H9 (cell line): ENCODE measurements around the gene MAPK8IP2. TPM values are rescaled to one million over a fixed set of nuclear protein-coding genes. Genes with fewer than 3 reads are reported as not detected.

ENCODE experiments used
- DNase-seq: peaks from one replicate; pipeline ENCODE4 v3.0.0-alpha.2; 2017
- H2AFZ ChIP-seq: one replicate; pipeline ENCODE4 v1.6.1; 2013; ENCODE audit warnings: mild to moderate bottlenecking, low read length, control low read depth, moderate library complexity
- H2AK5ac ChIP-seq: 2 replicates; pipeline ENCODE4 v1.6.1; 2013; ENCODE audit warnings: low read length, control low read depth, mixed read lengths; ENCODE audit not compliant: insufficient read length
- H2BK120ac ChIP-seq: one replicate; pipeline ENCODE4 v1.6.1; 2013; ENCODE audit warnings: low read depth, mild to moderate bottlenecking, low read length, control low read depth, inconsistent platforms; ENCODE audit not compliant: poor library complexity, severe bottlenecking
- H2BK12ac ChIP-seq: 2 replicates; pipeline ENCODE4 v1.6.1; 2013; ENCODE audit warnings: low read length, control low read depth, mixed read lengths, low read depth; ENCODE audit not compliant: insufficient read length
- H2BK15ac ChIP-seq: 2 replicates; pipeline ENCODE4 v1.6.1; 2013; ENCODE audit warnings: low read depth, low read length, control low read depth
- H2BK20ac ChIP-seq: one replicate; pipeline ENCODE4 v1.6.1; 2013; ENCODE audit warnings: low read depth, mild to moderate bottlenecking, low read length, control low read depth, inconsistent platforms; ENCODE audit not compliant: poor library complexity, severe bottlenecking
- H2BK5ac ChIP-seq: 2 replicates; pipeline ENCODE4 v1.6.1; 2013; ENCODE audit warnings: low read length, control low read depth, mixed read lengths; ENCODE audit not compliant: insufficient read length
- H3K14ac ChIP-seq: 2 replicates; pipeline ENCODE4 v1.6.1; 2013; ENCODE audit warnings: low read length, control low read depth; ENCODE audit not compliant: insufficient read depth
- H3K18ac ChIP-seq: 2 replicates; pipeline ENCODE4 v1.6.1; 2013; ENCODE audit warnings: low read depth, mild to moderate bottlenecking, mixed read lengths, low read length, control low read depth; ENCODE audit not compliant: insufficient read length
- H3K23ac ChIP-seq: 2 replicates; pipeline ENCODE4 v1.6.1; 2013; ENCODE audit warnings: low read length, control low read depth, mixed read lengths, low read depth; ENCODE audit not compliant: insufficient read length
- H3K23me2 ChIP-seq: 2 replicates; pipeline ENCODE4 v1.6.1; 2013; ENCODE audit warnings: low read depth, mild to moderate bottlenecking, mixed read lengths, low read length, control low read depth; ENCODE audit not compliant: insufficient read length, poor library complexity, severe bottlenecking
- H3K27ac ChIP-seq: 2 replicates; pipeline ENCODE4 v1.5.1; 2013; ENCODE audit warnings: low read length, control low read depth, mixed read lengths, low read depth; ENCODE audit not compliant: insufficient read length
- H3K27me3 ChIP-seq: 2 replicates; pipeline ENCODE4 v1.6.1; 2013; ENCODE audit warnings: low read length, control low read depth, inconsistent platforms; ENCODE audit not compliant: insufficient read depth
- H3K4ac ChIP-seq: 2 replicates; pipeline ENCODE4 v1.6.1; 2013; ENCODE audit warnings: low read depth, mild to moderate bottlenecking, control low read depth, inconsistent platforms, low read length, moderate library complexity
- H3K4me1 ChIP-seq: 2 replicates; pipeline ENCODE4 v1.6.1; 2013; ENCODE audit warnings: low read length, control low read depth, inconsistent platforms; ENCODE audit not compliant: insufficient read depth
- H3K4me2 ChIP-seq: 2 replicates; pipeline ENCODE4 v1.6.1; 2013; ENCODE audit warnings: low read length, control low read depth, mixed read lengths; ENCODE audit not compliant: insufficient read length, insufficient read depth
- H3K56ac ChIP-seq: 2 replicates; pipeline ENCODE4 v1.6.1; 2013; ENCODE audit warnings: low read depth, mild to moderate bottlenecking, mixed read lengths, low read length, control low read depth; ENCODE audit not compliant: insufficient read length
- H3K79me1 ChIP-seq: 2 replicates; pipeline ENCODE4 v1.6.1; 2013; ENCODE audit warnings: low read depth, mild to moderate bottlenecking, moderate library complexity, low read length, control low read depth, inconsistent platforms; ENCODE audit not compliant: insufficient read depth, poor library complexity, severe bottlenecking
- H3K79me2 ChIP-seq: 2 replicates; pipeline ENCODE4 v1.6.1; 2013; ENCODE audit warnings: low read length, control low read depth, inconsistent platforms; ENCODE audit not compliant: insufficient read depth
- H3K9ac ChIP-seq: 2 replicates; pipeline ENCODE4 v1.6.1; 2013; ENCODE audit warnings: low read length, control low read depth, mixed read lengths; ENCODE audit not compliant: insufficient read length; ENCODE audit errors: extremely low read depth
- H3K9me3 ChIP-seq: one replicate; pipeline ENCODE4 v1.6.1; 2013; ENCODE audit warnings: low read depth, low read length, inconsistent platforms; ENCODE audit not compliant: control insufficient read depth
- H3T11ph ChIP-seq: one replicate; pipeline ENCODE4 v1.6.1; 2013; ENCODE audit warnings: mild to moderate bottlenecking, low read length, control low read depth, inconsistent platforms
- H4K20me1 ChIP-seq: one replicate; pipeline ENCODE4 v1.6.1; 2013; ENCODE audit not compliant: control insufficient read depth, insufficient read length, insufficient read depth
- H4K5ac ChIP-seq: 2 replicates; pipeline ENCODE4 v1.6.1; 2013; ENCODE audit warnings: low read depth, mild to moderate bottlenecking, mixed read lengths, low read length, control low read depth; ENCODE audit not compliant: insufficient read length
- H4K8ac ChIP-seq: replicated peaks from 2 replicates; pipeline ENCODE4 v1.6.1; 2013; ENCODE audit warnings: low read length, control low read depth, mixed read lengths, low read depth; ENCODE audit not compliant: insufficient read length
- H4K91ac ChIP-seq: 2 replicates; pipeline ENCODE4 v1.6.1; 2013; ENCODE audit warnings: low read depth, mild to moderate bottlenecking, moderate library complexity, mixed read lengths, low read length, control low read depth; ENCODE audit not compliant: insufficient read length
- H3K27ac Mint-ChIP-seq, 3 experiments: 2 replicates in 2 of 3; 3 replicates in 1 of 3; pipeline ENCODE4 v1.8.0; 2020 to 2021; ENCODE audit warnings: mixed read lengths in 3 of 3, mild to moderate bottlenecking in 1 of 3, moderate library complexity in 1 of 3
- H3K27me3 Mint-ChIP-seq: 2 replicates; pipeline ENCODE4 v1.8.0; 2021; ENCODE audit warnings: low read depth, mild to moderate bottlenecking, moderate library complexity, mixed read lengths
- H3K36me3 Mint-ChIP-seq, 3 experiments: 2 replicates in 2 of 3; 3 replicates in 1 of 3; pipeline ENCODE4 v1.8.0; 2020 to 2021; ENCODE audit warnings: low read depth in 3 of 3, mixed read lengths in 3 of 3; ENCODE audit not compliant: insufficient read depth in 1 of 3
- H3K4me1 Mint-ChIP-seq, 2 experiments: 2 replicates each; pipeline ENCODE4 v1.8.0; 2020; ENCODE audit warnings: mixed read lengths in 2 of 2
- H3K4me3 Mint-ChIP-seq, 2 experiments: 2 replicates in 1 of 2; 3 replicates in 1 of 2; pipeline ENCODE4 v1.8.0; 2020 to 2021; ENCODE audit warnings: mild to moderate bottlenecking in 2 of 2, mixed read lengths in 2 of 2, moderate library complexity in 1 of 2
- H3K9me3 Mint-ChIP-seq, 2 experiments: 2 replicates in 1 of 2; 3 replicates in 1 of 2; pipeline ENCODE4 v1.8.0; 2020; ENCODE audit warnings: mild to moderate bottlenecking in 2 of 2, mixed read lengths in 2 of 2, moderate library complexity in 1 of 2
- WGBS: extraction: QIAGEN DNeasy Blood & Tissue Kit; methylation state at CpG from one replicate; pipeline ENCODE4 v1.1.7; 2013; ENCODE audit warnings: missing lambda C conversion rate, low lambda C conversion rate, mixed read lengths; ENCODE audit not compliant: insufficient read length; ENCODE audit errors: extremely low coverage; 5-methylcytosine and 5-hydroxymethylcytosine counted together
- total RNA-seq: library from RNA; stranded (reverse); gene quantifications from 2 replicates; pipeline ENCODE4 v1.2.1, GENCODE V29; 2021
- TF ChIP-seq, protein P1 (sequence below): fragments of 200-600 bp; sonication (generic); conservative IDR thresholded peaks from 3 replicates; pipeline ENCODE4 v1.8.0; 2021; ENCODE audit warnings: antibody characterized with exemption, mild to moderate bottlenecking

The MAPK8IP2 gene
- total RNA-seq, 1 experiment from 2014 or later: 5.7 TPM

DNA sequence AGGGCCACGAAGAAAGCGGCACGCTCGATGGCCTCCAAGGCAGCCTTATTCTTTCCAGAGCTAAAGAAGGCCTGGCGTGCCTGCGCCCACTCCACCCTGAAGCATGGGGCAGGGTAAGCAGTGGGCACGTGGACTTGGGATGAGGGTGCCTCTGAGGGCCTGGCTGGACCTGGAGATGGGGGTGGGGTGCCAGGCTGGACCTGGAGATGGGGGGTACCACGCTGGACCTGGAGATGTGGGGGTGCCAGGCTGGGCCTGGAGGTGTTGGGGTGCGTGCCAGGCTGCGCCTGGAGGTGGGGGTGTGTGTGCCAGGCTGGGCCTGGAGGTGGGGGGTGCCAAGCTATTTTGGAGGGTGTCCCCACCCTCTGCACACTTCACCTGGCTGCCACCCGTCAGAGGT, 27.6 kb upstream of the MAPK8IP2 start:
- Mint-ChIP-seq H3K27ac (no peak overlapping the region), H3K4me3 (no peak overlapping the region), H3K36me3 (peaks cover 13 to 82% (median 77%) of the 10 kb centered on the region in 3 experiments), H3K4me1 (no peaks in the 10 kb centered on the region), H3K9me3 (no peaks in the 10 kb centered on the region), H3K27me3 (no peaks in the 10 kb centered on the region; the same call in 1 of the 2 replicates)
- Histone ChIP-seq H3T11ph (no peak overlapping the region), H3K27me3 (no peaks in the 10 kb centered on the region), H3K79me1 (no peaks in the 10 kb centered on the region), H2BK20ac (no peak overlapping the region), H3K18ac (no peak overlapping the region), H4K91ac (no peak overlapping the region), H2BK5ac (no peak overlapping the region), H3K4ac (no peak overlapping the region), H4K8ac (no peak overlapping the region), H3K27ac (no peak overlapping the region), H2BK120ac (no peak overlapping the region), H3K14ac (no peak overlapping the region), H2AK5ac (no peak overlapping the region), H4K20me1 (no peaks in the 10 kb centered on the region), H3K4me1 (no peaks in the 10 kb centered on the region), H2BK12ac (no peak overlapping the region), H2AFZ (no peak overlapping the region), H3K4me2 (no peak overlapping the region), H3K9ac (no peak overlapping the region), H3K23ac (no peak overlapping the region), H3K23me2 (no peaks in the 10 kb centered on the region), H2BK15ac (no peak overlapping the region), H3K79me2 (no peaks in the 10 kb centered on the region), H3K9me3 (no peaks in the 10 kb centered on the region), H3K56ac (no peak overlapping the region), H4K5ac (no peak overlapping the region)
- TF ChIP-seq, protein P1, sequence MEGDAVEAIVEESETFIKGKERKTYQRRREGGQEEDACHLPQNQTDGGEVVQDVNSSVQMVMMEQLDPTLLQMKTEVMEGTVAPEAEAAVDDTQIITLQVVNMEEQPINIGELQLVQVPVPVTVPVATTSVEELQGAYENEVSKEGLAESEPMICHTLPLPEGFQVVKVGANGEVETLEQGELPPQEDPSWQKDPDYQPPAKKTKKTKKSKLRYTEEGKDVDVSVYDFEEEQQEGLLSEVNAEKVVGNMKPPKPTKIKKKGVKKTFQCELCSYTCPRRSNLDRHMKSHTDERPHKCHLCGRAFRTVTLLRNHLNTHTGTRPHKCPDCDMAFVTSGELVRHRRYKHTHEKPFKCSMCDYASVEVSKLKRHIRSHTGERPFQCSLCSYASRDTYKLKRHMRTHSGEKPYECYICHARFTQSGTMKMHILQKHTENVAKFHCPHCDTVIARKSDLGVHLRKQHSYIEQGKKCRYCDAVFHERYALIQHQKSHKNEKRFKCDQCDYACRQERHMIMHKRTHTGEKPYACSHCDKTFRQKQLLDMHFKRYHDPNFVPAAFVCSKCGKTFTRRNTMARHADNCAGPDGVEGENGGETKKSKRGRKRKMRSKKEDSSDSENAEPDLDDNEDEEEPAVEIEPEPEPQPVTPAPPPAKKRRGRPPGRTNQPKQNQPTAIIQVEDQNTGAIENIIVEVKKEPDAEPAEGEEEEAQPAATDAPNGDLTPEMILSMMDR: no peak
- no peak for DNase-seq
- WGBS: no CpG with 5 or more reads among the region's 11 CpGs
